Measurements from ENCODE around the gene BMERB1.
A peak's percentile ranks its signal among the peaks of the same experiment; 100 is the strongest.

The BMERB1 gene

DNA sequence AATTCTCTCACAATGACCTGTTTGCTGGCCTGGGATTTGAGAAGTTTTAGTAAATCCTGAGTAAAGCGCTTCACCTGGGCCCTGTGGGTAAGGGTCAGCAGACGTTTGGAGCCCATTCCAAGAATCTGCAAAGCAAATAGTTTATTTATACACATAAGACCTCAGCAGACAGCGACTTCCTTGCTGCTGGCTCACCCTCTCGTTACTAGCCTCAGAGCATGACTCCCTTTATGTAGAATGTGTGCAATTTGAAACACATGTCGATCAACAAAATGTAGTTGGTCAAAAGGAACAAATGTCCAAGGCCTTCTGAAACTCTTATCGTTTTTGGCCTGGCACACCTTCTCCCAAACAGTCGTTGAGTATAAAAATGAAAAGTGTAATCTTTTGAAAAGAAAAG is 177.2 kb downstream of the BMERB1 start:
- H3K4me1 Mint-ChIP-seq (ENCODE audit: low read depth) = peaks cover 6% of the 10 kb centered on the region
- no peaks in the 10 kb centered on the region for H3K9me3 Mint-ChIP-seq (ENCODE audit: low read depth)
- H3K27me3 Mint-ChIP-seq = no peaks in the 10 kb centered on the region
- peaks cover 11% of the 10 kb centered on the region for H3K36me3 Mint-ChIP-seq
- peak overlapping the region; percentile 22 for H3K27ac Mint-ChIP-seq
- no peak overlapping the region for H3K4me3 Mint-ChIP-seq

DNA sequence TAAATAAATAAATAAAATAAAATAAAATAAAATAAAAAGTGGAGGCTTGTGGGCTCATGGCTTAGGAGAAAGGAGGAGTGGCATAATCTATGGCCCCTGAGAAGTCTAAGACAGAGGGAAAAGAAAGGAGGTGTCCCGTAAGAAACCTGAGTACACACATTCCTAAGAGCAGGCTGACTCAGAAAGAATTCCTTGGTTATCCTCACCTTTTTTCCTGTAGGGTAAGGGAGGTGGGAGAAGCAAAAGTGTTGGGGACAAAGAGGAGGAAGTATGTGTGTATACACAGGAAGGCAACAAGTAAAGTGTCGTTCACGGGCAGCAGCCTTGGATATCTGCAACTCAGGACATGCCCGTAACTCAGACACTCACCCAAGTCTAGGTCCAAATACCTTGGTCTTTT is 179.3 kb downstream of the BMERB1 start:
- Mint-ChIP-seq H3K36me3 (peaks cover 10% of the 10 kb centered on the region), H3K9me3 (ENCODE audit: low read depth) (no peaks in the 10 kb centered on the region), H3K4me3 (no peak overlapping the region), H3K4me1 (ENCODE audit: low read depth) (peaks cover 6% of the 10 kb centered on the region), H3K27ac (peak overlapping the region; percentile 46), H3K27me3 (no peaks in the 10 kb centered on the region)

DNA sequence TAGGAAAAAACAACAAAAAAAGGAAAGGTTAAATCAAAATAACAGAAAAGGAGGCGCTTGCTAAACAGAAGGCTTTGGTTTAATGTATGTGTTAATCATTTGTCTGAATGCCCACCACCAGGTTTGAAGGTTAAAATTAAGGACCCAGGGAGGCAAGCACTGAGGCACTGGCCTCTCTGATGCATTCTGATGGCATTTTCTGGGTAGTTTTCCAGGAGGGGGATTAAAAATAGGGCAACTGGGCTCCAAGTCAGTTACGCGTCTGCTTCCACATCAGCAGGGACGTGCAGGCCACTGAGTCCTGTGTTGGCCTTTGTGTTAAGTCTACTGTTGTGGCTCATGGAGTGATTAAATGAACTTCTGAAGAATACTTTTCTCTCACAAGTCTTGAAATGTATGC is 181.6 kb downstream of the BMERB1 start:
- H3K4me1 Mint-ChIP-seq (ENCODE audit: low read depth) = no peaks in the 10 kb centered on the region
- H3K36me3 Mint-ChIP-seq = peaks cover 8% of the 10 kb centered on the region
- H3K9me3 Mint-ChIP-seq (ENCODE audit: low read depth) = no peaks in the 10 kb centered on the region
- no peaks in the 10 kb centered on the region for H3K27me3 Mint-ChIP-seq
- H3K27ac Mint-ChIP-seq = peak overlapping the region; percentile 10
- no peak overlapping the region for H3K4me3 Mint-ChIP-seq

DNA sequence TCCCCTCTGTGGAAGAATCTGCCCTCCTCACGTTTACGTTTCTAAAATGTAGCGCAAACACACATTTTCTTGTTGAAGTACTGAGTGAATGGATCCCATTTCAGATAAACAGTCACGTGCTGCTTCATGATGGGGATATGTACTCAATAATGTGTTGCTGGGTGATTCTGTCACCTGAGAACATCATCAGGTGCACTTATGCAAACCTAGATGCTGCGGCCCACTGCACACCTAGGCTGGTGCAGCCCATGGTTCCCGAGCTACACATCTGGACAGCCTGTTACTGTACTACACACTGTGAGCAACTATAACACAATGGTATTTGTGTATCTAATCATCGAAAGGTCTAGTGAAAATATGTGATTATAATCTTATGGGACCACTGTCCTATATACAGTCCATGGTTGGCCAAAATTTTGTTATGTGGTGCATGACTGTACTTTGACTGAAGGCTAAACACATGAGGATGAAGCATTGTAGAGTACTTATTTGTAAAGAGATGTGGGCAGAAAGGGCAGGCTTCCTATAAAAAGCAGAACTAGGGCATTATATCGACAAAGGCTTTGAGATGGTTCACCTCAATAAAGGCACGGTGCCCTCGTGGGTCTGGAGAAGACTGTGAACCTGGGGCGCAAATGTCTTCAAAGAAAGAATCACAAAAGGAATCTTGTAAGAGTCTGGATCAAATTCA is 182.2 kb downstream of the BMERB1 start:
- H3K27ac Mint-ChIP-seq = no peak overlapping the region
- no peaks in the 10 kb centered on the region for H3K27me3 Mint-ChIP-seq
- peaks cover 8% of the 10 kb centered on the region for H3K36me3 Mint-ChIP-seq
- H3K4me1 Mint-ChIP-seq (ENCODE audit: low read depth) = no peaks in the 10 kb centered on the region
- H3K4me3 Mint-ChIP-seq = no peak overlapping the region
- H3K9me3 Mint-ChIP-seq (ENCODE audit: low read depth) = no peaks in the 10 kb centered on the region

DNA sequence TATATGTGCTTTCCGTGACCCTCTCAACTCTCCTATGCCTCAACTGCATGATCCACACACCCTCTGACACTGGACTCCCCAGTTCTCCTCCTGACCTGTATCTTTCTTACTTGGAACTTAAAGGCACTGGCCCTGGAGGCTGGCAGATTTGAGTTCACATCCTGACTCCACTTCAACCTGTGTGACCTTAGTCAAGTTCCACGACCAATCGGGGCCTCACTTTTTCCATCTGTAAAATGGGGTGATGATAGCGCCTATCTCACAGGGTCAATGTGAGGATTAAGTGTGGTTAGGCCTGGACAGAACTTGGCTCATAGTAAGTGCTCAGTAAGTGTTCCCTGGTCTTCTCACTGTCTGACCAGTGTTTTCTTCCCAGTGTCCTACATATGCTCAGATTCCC is 183.5 kb downstream of the BMERB1 start:
- Mint-ChIP-seq H3K9me3 (ENCODE audit: low read depth) (no peaks in the 10 kb centered on the region), H3K4me3 (no peak overlapping the region), H3K36me3 (peaks cover 8% of the 10 kb centered on the region), H3K4me1 (ENCODE audit: low read depth) (no peaks in the 10 kb centered on the region), H3K27me3 (no peaks in the 10 kb centered on the region), H3K27ac (peak overlapping the region; percentile 24)

DNA sequence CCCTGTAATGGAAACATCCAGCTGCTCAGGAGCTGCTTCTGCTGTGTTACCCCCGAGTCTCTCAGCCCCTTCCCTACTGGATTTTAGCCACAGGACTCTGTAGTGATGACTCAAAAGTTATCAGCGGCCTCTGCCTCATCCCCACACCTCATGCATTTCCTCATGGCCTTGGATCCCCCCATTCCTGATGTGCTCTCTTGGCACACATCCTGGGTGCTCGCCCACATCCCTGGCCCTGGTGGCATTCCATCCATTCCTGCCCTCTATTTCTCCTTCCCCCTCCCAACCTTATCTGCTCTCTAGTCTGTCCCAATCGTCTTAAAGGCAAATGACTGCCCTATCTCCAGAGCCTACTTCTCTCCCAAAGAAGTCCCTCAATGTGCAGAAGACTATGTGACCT is 184.0 kb downstream of the BMERB1 start:
- Mint-ChIP-seq H3K4me3 (no peak overlapping the region), H3K27ac (peak overlapping the region; percentile 24), H3K36me3 (peaks cover 8% of the 10 kb centered on the region), H3K4me1 (ENCODE audit: low read depth) (no peaks in the 10 kb centered on the region), H3K9me3 (ENCODE audit: low read depth) (no peaks in the 10 kb centered on the region), H3K27me3 (no peaks in the 10 kb centered on the region)

DNA sequence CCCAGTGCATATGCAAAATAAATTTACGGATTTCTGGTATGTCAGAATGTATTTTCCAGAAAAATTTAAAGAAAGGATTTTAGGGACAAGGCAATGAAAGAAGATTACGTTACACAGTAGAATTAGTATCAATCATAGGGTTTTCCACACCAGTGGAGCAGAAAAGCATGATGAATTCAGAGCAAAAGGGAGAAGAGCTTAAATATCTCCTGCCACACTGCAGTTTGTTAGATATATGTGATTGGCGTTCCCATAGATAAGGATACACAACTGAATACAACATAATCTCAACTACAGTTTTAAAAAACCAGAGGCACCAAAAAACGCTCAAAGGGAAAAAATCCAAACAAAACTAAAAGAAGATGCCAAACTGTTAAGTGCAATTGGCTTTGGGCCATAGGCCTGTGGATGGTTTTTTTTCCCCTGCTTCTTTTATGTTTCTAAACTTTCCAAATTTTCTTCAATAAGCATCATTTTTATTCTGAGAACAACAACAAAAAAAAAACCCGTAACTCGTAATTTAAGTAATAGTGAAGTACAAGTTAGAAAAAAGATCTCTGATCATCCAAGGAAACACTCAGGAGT is 186.3 kb downstream of the BMERB1 start:
- H3K4me3 Mint-ChIP-seq = no peak overlapping the region
- no peaks in the 10 kb centered on the region for H3K27me3 Mint-ChIP-seq
- H3K36me3 Mint-ChIP-seq = peaks cover 15% of the 10 kb centered on the region
- no peaks in the 10 kb centered on the region for H3K4me1 Mint-ChIP-seq (ENCODE audit: low read depth)
- H3K27ac Mint-ChIP-seq = peak overlapping the region; percentile 61
- H3K9me3 Mint-ChIP-seq (ENCODE audit: low read depth) = no peaks in the 10 kb centered on the region

DNA sequence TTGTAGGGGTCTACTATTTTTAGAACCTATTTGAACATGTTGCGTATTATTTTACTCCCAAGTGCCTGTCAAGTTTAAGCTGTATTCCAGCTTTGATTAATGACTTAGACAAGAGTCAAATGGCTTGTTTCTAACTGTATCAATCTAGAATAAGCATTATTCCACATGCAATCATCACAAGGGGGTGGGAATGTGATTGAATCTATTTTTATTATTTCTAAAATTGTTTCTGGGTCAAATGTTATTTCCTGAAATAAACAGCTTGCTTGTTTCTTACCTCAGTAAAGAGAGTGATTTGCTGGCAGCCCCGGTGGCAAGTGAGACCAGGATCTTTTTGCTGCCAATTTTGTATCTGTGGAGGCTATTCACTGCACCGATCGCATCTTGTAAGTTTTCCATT is 187.1 kb downstream of the BMERB1 start:
- Mint-ChIP-seq H3K9me3 (ENCODE audit: low read depth) (no peaks in the 10 kb centered on the region), H3K27ac (peak overlapping the region; percentile 70), H3K4me1 (ENCODE audit: low read depth) (no peaks in the 10 kb centered on the region), H3K27me3 (no peaks in the 10 kb centered on the region), H3K4me3 (no peak overlapping the region), H3K36me3 (peaks cover 16% of the 10 kb centered on the region)

DNA sequence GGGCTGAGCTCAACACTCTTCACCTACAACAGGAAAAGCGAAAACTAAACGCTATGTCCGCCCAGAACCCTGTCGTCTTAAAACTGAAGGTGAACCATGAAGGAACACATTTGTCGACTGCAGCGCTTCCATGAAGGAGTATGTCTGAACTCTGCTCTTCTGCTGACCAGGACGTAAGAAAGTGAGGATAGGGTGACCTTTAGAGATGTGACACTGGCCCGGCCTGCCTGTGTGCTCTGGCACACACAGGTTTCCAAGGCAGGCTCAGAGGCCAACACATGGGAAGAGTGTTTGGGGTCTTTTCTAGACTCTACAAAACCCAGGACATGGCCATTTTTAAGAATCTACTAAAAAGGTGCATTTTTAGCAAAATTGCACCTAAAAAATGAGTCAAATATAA is 187.5 kb downstream of the BMERB1 start:
- peak overlapping the region; percentile 70 for H3K27ac Mint-ChIP-seq

DNA sequence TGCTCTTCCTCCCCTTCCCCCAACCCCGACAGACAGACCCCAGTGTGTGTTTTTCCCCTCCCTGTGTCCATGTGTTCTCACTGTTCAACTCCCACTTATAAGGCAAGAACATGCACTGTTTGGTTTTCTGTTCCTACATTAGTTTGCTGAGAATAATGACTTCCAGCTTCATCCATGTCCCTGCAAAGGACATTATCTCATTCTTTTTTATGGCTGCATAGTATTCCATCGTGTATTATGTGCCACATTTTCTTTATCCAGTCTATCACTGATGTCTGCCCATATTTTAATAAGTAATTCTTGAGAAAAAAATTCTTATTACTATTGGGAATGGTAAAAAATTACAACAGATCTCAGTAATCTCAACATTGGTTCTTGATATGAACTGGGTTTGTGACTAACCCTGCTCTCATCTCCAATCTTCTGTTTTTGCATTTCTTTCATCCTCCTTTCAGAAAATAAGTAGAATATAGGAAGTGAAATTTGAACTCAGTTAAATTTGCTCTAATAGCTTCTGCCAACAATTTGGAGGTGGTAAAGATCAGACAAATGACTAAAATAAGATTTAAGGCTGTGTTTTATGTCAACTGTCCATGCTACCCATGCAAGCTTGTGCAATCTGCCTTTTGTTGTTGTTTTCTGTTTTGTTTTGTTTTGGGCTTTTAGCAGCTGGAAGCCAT is 197.5 kb downstream of the BMERB1 start:
- H3K4me3 Mint-ChIP-seq = no peak overlapping the region
- no peaks in the 10 kb centered on the region for H3K27me3 Mint-ChIP-seq
- H3K36me3 Mint-ChIP-seq = peaks cover 22% of the 10 kb centered on the region
- H3K9me3 Mint-ChIP-seq (ENCODE audit: low read depth) = no peaks in the 10 kb centered on the region
- peak overlapping the region; percentile 25 for H3K27ac Mint-ChIP-seq
- peaks cover 52% of the 10 kb centered on the region for H3K4me1 Mint-ChIP-seq (ENCODE audit: low read depth)

More for the DNA sequence above, 187.5 kb downstream of the BMERB1 start:
- peaks cover 16% of the 10 kb centered on the region for H3K36me3 Mint-ChIP-seq
- no peaks in the 10 kb centered on the region for H3K27me3 Mint-ChIP-seq
- no peak overlapping the region for H3K4me3 Mint-ChIP-seq
- no peaks in the 10 kb centered on the region for H3K9me3 Mint-ChIP-seq (ENCODE audit: low read depth)
- H3K4me1 Mint-ChIP-seq (ENCODE audit: low read depth) = no peaks in the 10 kb centered on the region

DNA sequence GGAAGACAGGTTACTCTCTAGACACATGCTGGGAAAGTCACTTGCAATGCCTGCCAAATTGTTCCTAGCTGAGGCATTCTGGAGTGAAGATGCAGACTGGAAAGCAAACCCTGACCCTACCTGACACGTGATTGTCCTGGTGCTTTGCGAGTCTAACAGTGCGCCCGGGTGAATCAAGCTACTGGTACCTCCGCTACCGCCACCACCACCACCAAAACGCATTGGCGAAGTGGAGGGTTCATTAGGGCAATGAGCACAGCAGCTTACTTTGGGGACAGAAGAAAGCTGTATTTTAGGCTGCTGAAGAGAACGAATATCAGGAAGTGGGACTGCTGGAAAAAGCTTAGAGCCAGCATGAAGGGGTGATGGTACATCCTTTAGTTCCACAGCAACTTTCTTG is 201.5 kb downstream of the BMERB1 start:
- Mint-ChIP-seq H3K27me3 (no peaks in the 10 kb centered on the region), H3K36me3 (peaks cover 30% of the 10 kb centered on the region), H3K9me3 (ENCODE audit: low read depth) (peaks cover 6% of the 10 kb centered on the region), H3K4me1 (ENCODE audit: low read depth) (peaks cover 81% of the 10 kb centered on the region), H3K4me3 (peak overlapping the region; percentile 80), H3K27ac (peak overlapping the region; percentile 99)

DNA sequence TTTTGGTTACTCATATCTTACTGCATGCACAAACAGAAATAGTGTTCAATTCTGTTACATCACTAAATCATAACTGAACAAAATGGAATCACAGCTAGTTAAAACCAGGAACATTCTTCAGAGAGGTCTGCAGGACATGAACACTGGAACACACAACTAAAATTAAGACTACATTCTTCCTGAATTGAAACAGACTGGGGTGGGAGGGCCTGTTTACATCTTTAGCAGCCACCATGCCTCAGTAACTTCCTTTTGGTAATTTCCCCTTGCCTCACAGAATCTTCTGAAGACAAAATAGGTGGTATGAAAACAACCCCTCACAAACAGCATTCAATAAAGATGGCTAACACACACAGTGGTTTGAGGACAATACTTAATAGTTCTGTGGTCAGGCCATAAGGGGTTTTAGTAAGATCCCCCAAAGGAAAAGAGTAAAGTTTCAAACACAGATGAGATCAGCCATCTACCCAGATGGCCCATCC is 202.0 kb downstream of the BMERB1 start:
- Mint-ChIP-seq H3K36me3 (peaks cover 30% of the 10 kb centered on the region), H3K27me3 (no peaks in the 10 kb centered on the region), H3K9me3 (ENCODE audit: low read depth) (peaks cover 6% of the 10 kb centered on the region), H3K27ac (peak overlapping the region; percentile 99), H3K4me1 (ENCODE audit: low read depth) (peaks cover 86% of the 10 kb centered on the region), H3K4me3 (peak overlapping the region; percentile 80)

Data from activated naive CD8-positive, alpha-beta T cell (primary cell).